Loucy (cell line): ENCODE results near the gene HOGA1.
"Not testable (repeated sequence)": the region's sequence is repeated elsewhere in the genome, so short reads cannot be mapped to it uniquely, and the experiment has no call there.

Experiments used
- H2AFZ ChIP-seq: fragments of 200-600 bp; sonication (generic); 2 replicates; pipeline ENCODE4 v1.6.0; 2016; ENCODE audit warnings: antibody characterized with exemption, mild to moderate bottlenecking, low read length, moderate library complexity
- H3F3A ChIP-seq: fragments of 200-600 bp; 2 replicates; pipeline ENCODE4 v1.6.0; 2016; ENCODE audit warnings: antibody characterized with exemption, low read depth, mild to moderate bottlenecking
- H3K27me3 ChIP-seq: fragments of 200-600 bp; sonication (generic); 2 replicates; pipeline ENCODE4 v1.6.1; 2014; ENCODE audit warnings: low read length, mild to moderate bottlenecking; ENCODE audit not compliant: insufficient read depth, poor library complexity, severe bottlenecking
- H3K36me3 ChIP-seq: fragments of 200-600 bp; sonication (generic); 2 replicates; pipeline ENCODE4 v1.6.1; 2016; ENCODE audit warnings: low read length; ENCODE audit not compliant: insufficient read depth
- H3K4me1 ChIP-seq: fragments of 200-600 bp; sonication (generic); 2 replicates; pipeline ENCODE4 v1.5.1; 2014; ENCODE audit warnings: low read length, mild to moderate bottlenecking; ENCODE audit not compliant: insufficient read depth, poor library complexity, severe bottlenecking
- H3K4me2 ChIP-seq: fragments of 200-600 bp; sonication (generic); 2 replicates; pipeline ENCODE4 v1.6.0; 2014; ENCODE audit warnings: antibody characterized with exemption, low read length, low read depth, mild to moderate bottlenecking; ENCODE audit not compliant: poor library complexity, severe bottlenecking
- H3K4me3 ChIP-seq: fragments of 200-600 bp; sonication (generic); 2 replicates; pipeline ENCODE4 v1.5.1; 2014; ENCODE audit warnings: low read length, mild to moderate bottlenecking, mixed read lengths; ENCODE audit not compliant: poor library complexity, severe bottlenecking
- H3K79me2 ChIP-seq: fragments of 200-600 bp; sonication (generic); 2 replicates; pipeline ENCODE4 v1.6.1; 2014; ENCODE audit warnings: low read length; ENCODE audit not compliant: insufficient read depth
- H3K9ac ChIP-seq: fragments of 200-600 bp; sonication (generic); 2 replicates; pipeline ENCODE4 v1.6.0; 2014; ENCODE audit warnings: mild to moderate bottlenecking, low read depth, low read length, moderate library complexity; ENCODE audit not compliant: poor library complexity, severe bottlenecking
- H3K9me2 ChIP-seq: fragments of 200-600 bp; sonication (generic); replicated peaks from 2 replicates; pipeline ENCODE4 v1.6.1; 2016; ENCODE audit warnings: low read depth, low read length, mixed read lengths
- H3K9me3 ChIP-seq: fragments of 200-600 bp; sonication (generic); 2 replicates; pipeline ENCODE4 v1.6.1; 2014; ENCODE audit warnings: mild to moderate bottlenecking, antibody characterized with exemption, low read length, low read depth; ENCODE audit not compliant: insufficient read depth
- H4K20me1 ChIP-seq: fragments of 200-600 bp; sonication (generic); 2 replicates; pipeline ENCODE4 v1.6.0; 2014; ENCODE audit warnings: antibody characterized with exemption, low read length, mild to moderate bottlenecking; ENCODE audit not compliant: insufficient read depth, poor library complexity, severe bottlenecking
- CTCF ChIP-seq: fragments of 200-600 bp; sonication (generic); conservative IDR thresholded peaks from 2 replicates; pipeline ENCODE4 v1.5.1; 2014; ENCODE audit warnings: mild to moderate bottlenecking, antibody characterized with exemption, low read length
- EZH2phosphoT487 ChIP-seq: fragments of 200-600 bp; IDR thresholded peaks from 2 replicates; pipeline ENCODE4 v1.6.1; 2018; ENCODE audit warnings: antibody characterized with exemption, mild to moderate bottlenecking, moderate library complexity, borderline replicate concordance

Gene HOGA1

DNA sequence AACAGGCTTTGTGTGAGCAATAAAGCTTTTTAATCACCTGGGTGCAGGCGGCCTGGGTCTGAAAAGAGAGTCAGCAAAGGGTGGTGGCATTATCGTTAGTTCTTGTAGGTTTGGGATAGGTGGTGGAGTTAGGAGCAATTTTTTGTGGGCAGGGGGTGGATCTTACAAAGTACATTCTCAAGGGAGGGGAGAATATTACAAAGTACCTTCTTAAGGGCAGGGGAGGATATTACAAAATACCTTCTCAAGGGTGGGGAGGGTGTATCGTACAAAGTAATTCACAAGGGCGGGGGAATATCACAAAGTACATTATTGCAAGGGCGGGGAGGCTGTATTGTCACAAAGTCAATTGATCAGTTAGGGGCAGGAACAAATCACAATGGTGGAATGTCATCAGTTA is 21.9 kb upstream of the HOGA1 start:
- H3F3A ChIP-seq, H3K9ac ChIP-seq, H3K9me3 ChIP-seq, H3K79me2 ChIP-seq, H3K4me3 ChIP-seq, H3K4me1 ChIP-seq, H3K4me2 ChIP-seq, H3K36me3 ChIP-seq, H3K27me3 ChIP-seq, H2AFZ ChIP-seq, H4K20me1 ChIP-seq, H3K9me2 ChIP-seq: not testable (repeated sequence)

GRCh38 chr10:97563337-97563736 is 20.9 kb upstream of the HOGA1 start:
- Histone ChIP-seq H2AFZ (no peak overlapping the region), H3K4me2 (no peak overlapping the region), H4K20me1 (no peaks in the 10 kb centered on the region), H3K9me2 (no peaks in the 10 kb centered on the region), H3K4me1 (no peaks in the 10 kb centered on the region), H3K36me3 (no peaks in the 10 kb centered on the region), H3F3A (no peaks in the 10 kb centered on the region), H3K4me3 (no peak overlapping the region), H3K79me2 (no peaks in the 10 kb centered on the region), H3K9me3 (no peaks in the 10 kb centered on the region), H3K9ac (no peak overlapping the region), H3K27me3 (no peaks in the 10 kb centered on the region)
- TF ChIP-seq CTCF, result no peak
- no peak for TF ChIP-seq EZH2phosphoT487

- Histone ChIP-seq H3K79me2 (no peaks in the 10 kb centered on the region), H3K4me3 (no peak overlapping the region), H3K9me2 (no peaks in the 10 kb centered on the region), H3K4me1 (no peaks in the 10 kb centered on the region), H3K4me2 (no peak overlapping the region), H3K27me3 (no peaks in the 10 kb centered on the region), H3K36me3 (no peaks in the 10 kb centered on the region), H3K9me3 (no peaks in the 10 kb centered on the region), H3F3A (no peaks in the 10 kb centered on the region), H4K20me1 (no peaks in the 10 kb centered on the region), H2AFZ (no peak overlapping the region), H3K9ac (no peak overlapping the region)
- no peak for TF ChIP-seq CTCF
- TF ChIP-seq EZH2phosphoT487, result no peak
Observed at GRCh38 chr10:97564776-97565175, 19.4 kb upstream of the HOGA1 start.

- H3K9me2 ChIP-seq, result no peaks in the 10 kb centered on the region
- H3F3A ChIP-seq, result no peaks in the 10 kb centered on the region
- H3K27me3 ChIP-seq, result no peaks in the 10 kb centered on the region
- H3K4me2 ChIP-seq, result no peak overlapping the region
- TF ChIP-seq CTCF, result no peak
- no peak for TF ChIP-seq EZH2phosphoT487
- H3K79me2 ChIP-seq, result no peaks in the 10 kb centered on the region
- H3K4me3 ChIP-seq, result no peak overlapping the region
- H3K4me1 ChIP-seq, result no peaks in the 10 kb centered on the region
- H3K36me3 ChIP-seq, result no peaks in the 10 kb centered on the region
- no peak overlapping the region for H2AFZ ChIP-seq
- no peaks in the 10 kb centered on the region for H3K9me3 ChIP-seq
- no peak overlapping the region for H3K9ac ChIP-seq
- H4K20me1 ChIP-seq, result no peaks in the 10 kb centered on the region
Observed at GRCh38 chr10:97566336-97566996, 17.7 kb upstream of the HOGA1 start.
